ENCODE results near the gene COX6B1. TPM values are rescaled to one million over a fixed set of nuclear protein-coding genes. Genes with fewer than 3 reads are reported as not detected.
"Not testable (repeated sequence)": the region's sequence is repeated elsewhere in the genome, so short reads cannot be mapped to it uniquely, and the experiment has no call there.

The COX6B1 gene
- total RNA-seq, 1 donor from 2014 or later: 347 TPM

- DNase-seq (ENCODE audit: low read depth in 2 of 2): no peak
These were observed 17.0 kb downstream of the COX6B1 start for GRCh38 chr19:35665157-35665556.

GRCh38 chr19:35665604-35666003 is 17.5 kb downstream of the COX6B1 start:
- no peak for DNase-seq (ENCODE audit: low read depth in 2 of 2)

GRCh38 chr19:35666251-35666913 is 18.3 kb downstream of the COX6B1 start, which contains the start of gene UPK1A:
Gene UPK1A (plus strand): TSS chr19:35666517. CDS start chr19:35666813, 296 bp downstream.
- no peak for DNase-seq (ENCODE audit: low read depth in 2 of 2)

- DNase-seq (ENCODE audit: low read depth in 2 of 2): no peak
These were observed 21.4 kb downstream of the COX6B1 start for GRCh38 chr19:35669566-35669965.

- DNase-seq (ENCODE audit: low read depth in 2 of 2): no peak
These were observed 21.9 kb downstream of the COX6B1 start for GRCh38 chr19:35669974-35670373.

GRCh38 chr19:35670686-35671085 is 22.6 kb downstream of the COX6B1 start:
- DNase-seq (ENCODE audit: low read depth in 2 of 2): no peak

GRCh38 chr19:35671818-35672217 is 23.7 kb downstream of the COX6B1 start:
- DNase-seq (ENCODE audit: low read depth in 2 of 2): no peak

GRCh38 chr19:35673121-35673804 is 25.1 kb downstream of the COX6B1 start:
- DNase-seq (ENCODE audit: low read depth in 2 of 2): peak in 1 of 2 donors; percentile 17

- no peak for DNase-seq (ENCODE audit: low read depth in 2 of 2)
These were observed 27.5 kb downstream of the COX6B1 start for GRCh38 chr19:35675589-35676140.

- no peak for DNase-seq (ENCODE audit: low read depth in 2 of 2)
These were observed 41.7 kb downstream of the COX6B1 start for GRCh38 chr19:35689836-35690235.

GRCh38 chr19:35691106-35691505 is 43.0 kb downstream of the COX6B1 start:
- not testable (repeated sequence) for DNase-seq (ENCODE audit: low read depth in 2 of 2)

GRCh38 chr19:35692010-35692409 is 43.9 kb downstream of the COX6B1 start:
- DNase-seq (ENCODE audit: low read depth in 2 of 2): no peak

- no peak for DNase-seq (ENCODE audit: low read depth in 2 of 2)
These were observed 45.3 kb downstream of the COX6B1 start for GRCh38 chr19:35693422-35693821.

GRCh38 chr19:35693835-35694599 is 45.9 kb downstream of the COX6B1 start:
- DNase-seq (ENCODE audit: low read depth in 2 of 2): peak; percentile 74 to 87

GRCh38 chr19:35695895-35696422 is 47.8 kb downstream of the COX6B1 start:
- no peak for DNase-seq (ENCODE audit: low read depth in 2 of 2)

- no peak for DNase-seq (ENCODE audit: low read depth in 2 of 2)
These were observed 48.7 kb downstream of the COX6B1 start for GRCh38 chr19:35696835-35697234.

- peak; percentile 97 to 98 for DNase-seq (ENCODE audit: low read depth in 2 of 2)
These were observed 54.3 kb downstream of the COX6B1 start for GRCh38 chr19:35702223-35703012.

GRCh38 chr19:35703343-35703742 is 55.2 kb downstream of the COX6B1 start:
- DNase-seq (ENCODE audit: low read depth in 2 of 2): no peak

- DNase-seq (ENCODE audit: low read depth in 2 of 2): peak; percentile 55 to 82
These were observed 56.1 kb downstream of the COX6B1 start, which contains the start of gene ZBTB32 for GRCh38 chr19:35704218-35704617. Gene ZBTB32 (plus strand): TSS chr19:35704558. CDS start chr19:35714627, 10,069 bp downstream.

Measured in dermis microvascular lymphatic vessel endothelial cell (primary cell).